ENCODE data around the gene GPR108. TPM values are rescaled to one million over a fixed set of nuclear protein-coding genes. Genes with fewer than 3 reads are reported as not detected.
A peak's percentile ranks its signal among the peaks of the same experiment; 100 is the strongest.

Gene GPR108
- total and polyA plus RNA-seq, 2 of the 13 experiments (the other 11 are each of a cell fraction or from before 2014, with no cell fraction given), result 36.4 to 63.0 TPM

GRCh38 chr19:6730153-6730804 is 7.1 kb downstream of the GPR108 start (continued):
- no peak for TF ChIP-seq ZBTB37 (CRISPR knock-in tag; IDR thresholded peaks at IDR 0.05)
- no peak for TF ChIP-seq ATRX (CRISPR knock-in tag; IDR thresholded peaks at IDR 0.05; ENCODE audit: borderline replicate concordance)
- no peak for TF ChIP-seq ZNF292 (CRISPR knock-in tag; IDR thresholded peaks at IDR 0.05; ENCODE audit: borderline replicate concordance, low read depth)
- TF ChIP-seq, protein P1, sequence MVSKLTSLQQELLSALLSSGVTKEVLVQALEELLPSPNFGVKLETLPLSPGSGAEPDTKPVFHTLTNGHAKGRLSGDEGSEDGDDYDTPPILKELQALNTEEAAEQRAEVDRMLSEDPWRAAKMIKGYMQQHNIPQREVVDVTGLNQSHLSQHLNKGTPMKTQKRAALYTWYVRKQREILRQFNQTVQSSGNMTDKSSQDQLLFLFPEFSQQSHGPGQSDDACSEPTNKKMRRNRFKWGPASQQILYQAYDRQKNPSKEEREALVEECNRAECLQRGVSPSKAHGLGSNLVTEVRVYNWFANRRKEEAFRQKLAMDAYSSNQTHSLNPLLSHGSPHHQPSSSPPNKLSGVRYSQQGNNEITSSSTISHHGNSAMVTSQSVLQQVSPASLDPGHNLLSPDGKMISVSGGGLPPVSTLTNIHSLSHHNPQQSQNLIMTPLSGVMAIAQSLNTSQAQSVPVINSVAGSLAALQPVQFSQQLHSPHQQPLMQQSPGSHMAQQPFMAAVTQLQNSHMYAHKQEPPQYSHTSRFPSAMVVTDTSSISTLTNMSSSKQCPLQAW (CRISPR knock-in tag; IDR thresholded peaks at IDR 0.05), result peak; percentile 91
- no peak for TF ChIP-seq ZNF549 (CRISPR knock-in tag; IDR thresholded peaks at IDR 0.05)
- peak; percentile 54; the same call in 1 of the 2 replicates for TF ChIP-seq ZNF792 (CRISPR knock-in tag; IDR thresholded peaks at IDR 0.05)
- no peak for TF ChIP-seq ZNF605 (CRISPR knock-in tag; IDR thresholded peaks at IDR 0.05)
- no peak for TF ChIP-seq ZNF567 (CRISPR knock-in tag; IDR thresholded peaks at IDR 0.05; ENCODE audit: borderline replicate concordance)
- no peak for TF ChIP-seq PLSCR1 (CRISPR knock-in tag; IDR thresholded peaks at IDR 0.05; ENCODE audit: borderline replicate concordance)
- no peak for TF ChIP-seq GPN1 (CRISPR knock-in tag; IDR thresholded peaks at IDR 0.05; ENCODE audit: borderline replicate concordance)
- TF ChIP-seq, protein P2, sequence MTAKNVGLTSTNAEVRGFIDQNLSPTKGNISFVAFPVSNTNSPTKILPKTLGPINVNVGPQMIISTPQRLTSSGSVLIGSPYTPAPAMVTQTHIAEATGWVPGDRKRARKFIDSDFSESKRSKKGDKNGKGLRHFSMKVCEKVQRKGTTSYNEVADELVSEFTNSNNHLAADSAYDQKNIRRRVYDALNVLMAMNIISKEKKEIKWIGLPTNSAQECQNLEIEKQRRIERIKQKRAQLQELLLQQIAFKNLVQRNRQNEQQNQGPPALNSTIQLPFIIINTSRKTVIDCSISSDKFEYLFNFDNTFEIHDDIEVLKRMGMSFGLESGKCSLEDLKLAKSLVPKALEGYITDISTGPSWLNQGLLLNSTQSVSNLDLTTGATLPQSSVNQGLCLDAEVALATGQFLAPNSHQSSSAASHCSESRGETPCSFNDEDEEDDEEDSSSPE (CRISPR knock-in tag; IDR thresholded peaks at IDR 0.05), result peak; percentile 91
- TF ChIP-seq ZNF20 (CRISPR knock-in tag; IDR thresholded peaks at IDR 0.05), result no peak
- TF ChIP-seq ZNF513 (CRISPR knock-in tag; conservative IDR thresholded peaks at IDR 0.05), result no peak
- TF ChIP-seq, protein P3, sequence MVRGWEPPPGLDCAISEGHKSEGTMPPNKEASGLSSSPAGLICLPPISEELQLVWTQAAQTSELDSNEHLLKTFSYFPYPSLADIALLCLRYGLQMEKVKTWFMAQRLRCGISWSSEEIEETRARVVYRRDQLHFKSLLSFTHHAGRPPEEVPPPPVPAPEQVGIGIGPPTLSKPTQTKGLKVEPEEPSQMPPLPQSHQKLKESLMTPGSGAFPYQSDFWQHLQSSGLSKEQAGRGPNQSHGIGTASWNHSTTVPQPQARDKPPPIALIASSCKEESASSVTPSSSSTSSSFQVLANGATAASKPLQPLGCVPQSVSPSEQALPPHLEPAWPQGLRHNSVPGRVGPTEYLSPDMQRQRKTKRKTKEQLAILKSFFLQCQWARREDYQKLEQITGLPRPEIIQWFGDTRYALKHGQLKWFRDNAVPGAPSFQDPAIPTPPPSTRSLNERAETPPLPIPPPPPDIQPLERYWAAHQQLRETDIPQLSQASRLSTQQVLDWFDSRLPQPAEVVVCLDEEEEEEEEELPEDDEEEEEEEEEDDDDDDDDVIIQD (CRISPR knock-in tag; IDR thresholded peaks at IDR 0.05; ENCODE audit: low read depth), result peak; percentile 47; the same call in 1 of the 2 replicates
- TF ChIP-seq, protein P4, sequence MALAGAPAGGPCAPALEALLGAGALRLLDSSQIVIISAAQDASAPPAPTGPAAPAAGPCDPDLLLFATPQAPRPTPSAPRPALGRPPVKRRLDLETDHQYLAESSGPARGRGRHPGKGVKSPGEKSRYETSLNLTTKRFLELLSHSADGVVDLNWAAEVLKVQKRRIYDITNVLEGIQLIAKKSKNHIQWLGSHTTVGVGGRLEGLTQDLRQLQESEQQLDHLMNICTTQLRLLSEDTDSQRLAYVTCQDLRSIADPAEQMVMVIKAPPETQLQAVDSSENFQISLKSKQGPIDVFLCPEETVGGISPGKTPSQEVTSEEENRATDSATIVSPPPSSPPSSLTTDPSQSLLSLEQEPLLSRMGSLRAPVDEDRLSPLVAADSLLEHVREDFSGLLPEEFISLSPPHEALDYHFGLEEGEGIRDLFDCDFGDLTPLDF (CRISPR knock-in tag; IDR thresholded peaks at IDR 0.05), result peak; percentile 58; the same call in 1 of the 2 replicates
- TF ChIP-seq ZNF331 (CRISPR knock-in tag; IDR thresholded peaks at IDR 0.05), result peak; percentile 64; the same call in 1 of the 2 replicates
- TF ChIP-seq MBNL3 (CRISPR knock-in tag; conservative IDR thresholded peaks at IDR 0.05), result no peak
- no peak for TF ChIP-seq ZNF510 (CRISPR knock-in tag; IDR thresholded peaks at IDR 0.05; ENCODE audit: low read depth)
- TF ChIP-seq ZNF768 (CRISPR knock-in tag; IDR thresholded peaks at IDR 0.05), result no peak
- TF ChIP-seq ZBTB3 (CRISPR knock-in tag; IDR thresholded peaks at IDR 0.05; ENCODE audit: borderline replicate concordance, low read depth), result no peak
